ENCODE data around the gene ERFL.

The ERFL gene

DNA sequence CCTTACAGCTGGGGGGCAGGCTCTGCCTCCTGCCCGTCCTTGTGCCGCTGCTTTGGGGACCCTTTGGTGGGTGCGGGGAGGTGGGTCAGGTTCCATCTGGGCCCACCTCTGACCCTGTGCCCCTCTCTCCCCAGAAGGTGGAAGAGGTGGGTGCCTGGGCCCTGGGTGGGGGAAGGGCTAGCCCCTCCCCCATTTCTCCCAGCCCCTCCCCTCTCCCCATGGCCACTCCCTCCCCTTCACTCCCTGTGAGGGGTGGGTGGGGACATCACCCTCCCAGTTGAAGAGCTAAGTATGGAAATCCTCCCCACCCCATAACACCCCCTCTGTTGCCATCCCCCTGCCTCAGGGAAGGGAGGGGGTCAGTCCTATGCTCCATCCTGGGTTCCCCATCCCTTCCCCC lies 31.1 kb downstream of the ERFL start:
- TF ChIP-seq RARB (CRISPR knock-in tag; IDR thresholded peaks at IDR 0.05), result no peak
- TF ChIP-seq ZFP3 (CRISPR knock-in tag; IDR thresholded peaks at IDR 0.05), result no peak
- no peak for TF ChIP-seq ZFP30 (CRISPR knock-in tag; IDR thresholded peaks at IDR 0.05)
- TF ChIP-seq GLIS3 (CRISPR knock-in tag; IDR thresholded peaks at IDR 0.05), result no peak
- TF ChIP-seq ZC3H10 (CRISPR knock-in tag; IDR thresholded peaks at IDR 0.05), result no peak
- TF ChIP-seq ARNTL (CRISPR knock-in tag; IDR thresholded peaks at IDR 0.05; ENCODE audit: borderline replicate concordance, low read depth), result no peak

DNA sequence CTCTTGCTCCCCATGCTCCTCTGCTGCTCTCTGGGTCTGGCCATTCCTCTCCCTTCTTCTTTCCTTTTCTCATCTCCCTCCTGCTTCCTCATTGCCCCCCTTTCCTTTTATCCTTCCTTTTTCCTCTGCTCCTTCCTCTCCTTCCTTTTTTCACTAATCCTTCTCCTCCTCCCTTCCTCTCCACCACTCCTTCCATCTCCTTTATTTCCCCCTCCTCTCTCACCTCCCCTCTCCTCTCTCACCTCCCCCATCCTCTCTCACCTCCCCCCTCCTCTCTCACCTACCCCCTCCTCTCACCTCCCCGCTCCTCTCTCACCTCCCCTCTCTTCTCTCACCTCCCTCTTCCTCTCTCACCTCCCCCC lies 31.7 kb downstream of the ERFL start:
- ATAC-seq, result no peak
- TF ChIP-seq ZNF8 (CRISPR knock-in tag; IDR thresholded peaks at IDR 0.05), result no peak
- no peak for TF ChIP-seq TOX (CRISPR knock-in tag; IDR thresholded peaks at IDR 0.05; ENCODE audit: borderline replicate concordance)
- no peak for TF ChIP-seq ZNF565 (CRISPR knock-in tag; conservative IDR thresholded peaks at IDR 0.05; ENCODE audit: low read depth)
- TF ChIP-seq ZFP30 (CRISPR knock-in tag; IDR thresholded peaks at IDR 0.05), result no peak
- no peak for TF ChIP-seq ZFP3 (CRISPR knock-in tag; IDR thresholded peaks at IDR 0.05)

More for the DNA sequence above, 31.1 kb downstream of the ERFL start:
- no peak for ATAC-seq

DNA sequence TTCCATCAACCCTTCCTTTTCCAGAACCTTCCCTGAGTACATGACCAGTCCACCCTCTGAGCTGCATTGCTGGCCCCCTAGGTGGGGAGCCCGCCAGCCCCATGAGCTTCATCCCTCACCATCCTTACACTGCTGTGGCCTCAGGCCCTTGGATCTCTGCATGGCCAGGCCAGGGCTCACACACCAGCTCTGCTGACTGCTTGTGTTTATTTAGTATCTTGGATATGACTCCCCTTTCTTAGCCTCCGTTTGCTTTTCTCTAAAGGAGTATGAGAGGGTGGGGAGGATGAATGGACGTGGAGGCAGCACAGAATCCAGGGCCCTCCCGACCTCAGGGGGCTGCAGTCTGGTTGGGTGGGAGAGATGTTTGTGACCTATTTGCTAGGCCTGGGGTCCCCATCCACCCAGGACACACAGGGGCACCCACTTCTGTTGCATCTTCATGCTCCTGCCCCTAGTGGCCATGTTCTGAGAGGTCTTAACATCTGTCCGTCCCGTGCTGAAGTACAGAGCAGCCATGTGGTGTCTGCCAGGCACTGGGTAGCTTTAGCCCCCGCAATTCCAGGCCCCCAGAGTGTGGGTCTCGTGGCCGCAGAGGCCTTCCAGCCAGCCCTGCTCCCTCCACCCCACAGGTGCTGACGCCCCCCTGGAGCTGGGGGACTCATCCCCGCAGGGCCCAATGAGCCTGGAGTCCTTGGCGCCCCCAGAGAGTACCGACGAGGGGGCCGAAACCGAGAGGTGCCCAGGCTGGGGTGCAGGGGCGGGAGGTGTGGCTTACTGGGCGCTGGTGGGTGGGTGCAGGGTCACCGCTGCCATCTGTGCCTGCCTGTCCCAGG lies 32.3 kb downstream of the ERFL start:
- no peak for TF ChIP-seq TCF4 (CRISPR knock-in tag; IDR thresholded peaks at IDR 0.05; ENCODE audit: borderline replicate concordance)
- no peak for TF ChIP-seq RARB (CRISPR knock-in tag; IDR thresholded peaks at IDR 0.05)
- ATAC-seq, result peak; percentile 63

DNA sequence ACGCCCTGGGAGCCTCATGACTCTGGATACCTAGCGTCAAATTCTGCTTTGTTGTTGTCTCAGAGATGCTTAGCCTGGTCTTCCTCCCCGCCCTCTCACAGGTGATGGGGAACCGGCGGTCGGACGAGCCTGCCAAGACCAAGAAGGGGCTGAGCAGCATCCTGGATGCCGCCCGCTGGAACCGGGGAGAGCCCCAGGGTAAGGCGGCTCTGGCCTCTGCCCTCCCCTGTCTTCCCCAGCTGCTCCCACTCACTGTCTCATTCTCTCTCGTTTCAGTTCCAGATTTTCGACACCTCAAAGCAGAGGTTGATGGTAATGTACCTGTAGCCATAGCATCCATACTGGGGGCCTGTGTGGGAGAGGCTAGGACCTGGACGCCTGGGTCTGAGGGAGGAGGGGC lies 33.9 kb downstream of the ERFL start:
- ATAC-seq, result no peak
- TF ChIP-seq TOX (CRISPR knock-in tag; IDR thresholded peaks at IDR 0.05; ENCODE audit: borderline replicate concordance) (no peak), PPARA (CRISPR knock-in tag; IDR thresholded peaks at IDR 0.05; ENCODE audit: borderline replicate concordance) (no peak), BACH2 (CRISPR knock-in tag; IDR thresholded peaks at IDR 0.05; ENCODE audit: borderline replicate concordance) (no peak)
- TF ChIP-seq, protein P1, sequence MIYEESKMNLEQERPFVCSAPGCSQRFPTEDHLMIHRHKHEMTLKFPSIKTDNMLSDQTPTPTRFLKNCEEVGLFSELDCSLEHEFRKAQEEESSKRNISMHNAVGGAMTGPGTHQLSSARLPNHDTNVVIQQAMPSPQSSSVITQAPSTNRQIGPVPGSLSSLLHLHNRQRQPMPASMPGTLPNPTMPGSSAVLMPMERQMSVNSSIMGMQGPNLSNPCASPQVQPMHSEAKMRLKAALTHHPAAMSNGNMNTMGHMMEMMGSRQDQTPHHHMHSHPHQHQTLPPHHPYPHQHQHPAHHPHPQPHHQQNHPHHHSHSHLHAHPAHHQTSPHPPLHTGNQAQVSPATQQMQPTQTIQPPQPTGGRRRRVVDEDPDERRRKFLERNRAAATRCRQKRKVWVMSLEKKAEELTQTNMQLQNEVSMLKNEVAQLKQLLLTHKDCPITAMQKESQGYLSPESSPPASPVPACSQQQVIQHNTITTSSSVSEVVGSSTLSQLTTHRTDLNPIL (CRISPR knock-in tag; IDR thresholded peaks at IDR 0.05; ENCODE audit: low read depth), result no peak

DNA sequence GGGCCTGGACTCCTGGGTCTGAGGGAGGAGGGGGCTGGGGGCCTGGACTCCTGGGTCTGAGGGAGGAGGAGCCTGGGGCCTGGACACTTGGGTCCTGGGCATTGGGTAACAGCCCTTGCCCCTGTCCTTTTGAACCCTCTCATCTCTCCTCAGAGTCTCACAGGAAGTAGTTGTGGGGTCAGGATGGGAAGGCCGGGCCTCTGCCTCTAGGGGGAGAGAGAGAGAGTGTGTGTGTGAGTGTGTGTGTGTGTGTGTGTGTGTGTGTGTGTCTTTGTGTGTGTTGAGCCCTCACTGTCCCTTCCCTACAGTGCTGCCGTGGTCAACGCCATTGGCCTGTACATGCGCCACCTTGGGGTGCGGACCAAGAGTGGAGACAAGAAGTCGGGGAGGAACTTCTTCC lies 34.4 kb downstream of the ERFL start:
- peak; percentile 19; the same call in 1 of the 3 replicates for ATAC-seq
- TF ChIP-seq ESRRG (CRISPR knock-in tag; IDR thresholded peaks at IDR 0.05) (no peak), ZFP3 (CRISPR knock-in tag; IDR thresholded peaks at IDR 0.05) (no peak), TCF4 (CRISPR knock-in tag; IDR thresholded peaks at IDR 0.05; ENCODE audit: borderline replicate concordance) (no peak), ZFP30 (CRISPR knock-in tag; IDR thresholded peaks at IDR 0.05) (no peak), SNAI2 (CRISPR knock-in tag; IDR thresholded peaks at IDR 0.05) (no peak), ARNTL (CRISPR knock-in tag; IDR thresholded peaks at IDR 0.05; ENCODE audit: borderline replicate concordance, low read depth) (no peak), ZC3H10 (CRISPR knock-in tag; IDR thresholded peaks at IDR 0.05) (no peak), GLIS3 (CRISPR knock-in tag; IDR thresholded peaks at IDR 0.05) (no peak), ZNF565 (CRISPR knock-in tag; conservative IDR thresholded peaks at IDR 0.05; ENCODE audit: low read depth) (no peak), ISL1 (CRISPR knock-in tag; IDR thresholded peaks at IDR 0.05) (no peak), CSDC2 (CRISPR knock-in tag; IDR thresholded peaks at IDR 0.05) (no peak), BACH2 (CRISPR knock-in tag; IDR thresholded peaks at IDR 0.05; ENCODE audit: borderline replicate concordance) (no peak)
- TF ChIP-seq, protein P1 (CRISPR knock-in tag; IDR thresholded peaks at IDR 0.05; ENCODE audit: low read depth), result no peak
- TF ChIP-seq, protein P2, sequence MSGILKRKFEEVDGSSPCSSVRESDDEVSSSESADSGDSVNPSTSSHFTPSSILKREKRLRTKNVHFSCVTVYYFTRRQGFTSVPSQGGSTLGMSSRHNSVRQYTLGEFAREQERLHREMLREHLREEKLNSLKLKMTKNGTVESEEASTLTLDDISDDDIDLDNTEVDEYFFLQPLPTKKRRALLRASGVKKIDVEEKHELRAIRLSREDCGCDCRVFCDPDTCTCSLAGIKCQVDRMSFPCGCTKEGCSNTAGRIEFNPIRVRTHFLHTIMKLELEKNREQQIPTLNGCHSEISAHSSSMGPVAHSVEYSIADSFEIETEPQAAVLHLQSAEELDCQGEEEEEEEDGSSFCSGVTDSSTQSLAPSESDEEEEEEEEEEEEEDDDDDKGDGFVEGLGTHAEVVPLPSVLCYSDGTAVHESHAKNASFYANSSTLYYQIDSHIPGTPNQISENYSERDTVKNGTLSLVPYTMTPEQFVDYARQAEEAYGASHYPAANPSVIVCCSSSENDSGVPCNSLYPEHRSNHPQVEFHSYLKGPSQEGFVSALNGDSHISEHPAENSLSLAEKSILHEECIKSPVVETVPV (CRISPR knock-in tag; IDR thresholded peaks at IDR 0.05), result no peak
- TF ChIP-seq, protein P3, sequence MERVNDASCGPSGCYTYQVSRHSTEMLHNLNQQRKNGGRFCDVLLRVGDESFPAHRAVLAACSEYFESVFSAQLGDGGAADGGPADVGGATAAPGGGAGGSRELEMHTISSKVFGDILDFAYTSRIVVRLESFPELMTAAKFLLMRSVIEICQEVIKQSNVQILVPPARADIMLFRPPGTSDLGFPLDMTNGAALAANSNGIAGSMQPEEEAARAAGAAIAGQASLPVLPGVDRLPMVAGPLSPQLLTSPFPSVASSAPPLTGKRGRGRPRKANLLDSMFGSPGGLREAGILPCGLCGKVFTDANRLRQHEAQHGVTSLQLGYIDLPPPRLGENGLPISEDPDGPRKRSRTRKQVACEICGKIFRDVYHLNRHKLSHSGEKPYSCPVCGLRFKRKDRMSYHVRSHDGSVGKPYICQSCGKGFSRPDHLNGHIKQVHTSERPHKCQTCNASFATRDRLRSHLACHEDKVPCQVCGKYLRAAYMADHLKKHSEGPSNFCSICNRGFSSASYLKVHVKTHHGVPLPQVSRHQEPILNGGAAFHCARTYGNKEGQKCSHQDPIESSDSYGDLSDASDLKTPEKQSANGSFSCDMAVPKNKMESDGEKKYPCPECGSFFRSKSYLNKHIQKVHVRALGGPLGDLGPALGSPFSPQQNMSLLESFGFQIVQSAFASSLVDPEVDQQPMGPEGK (CRISPR knock-in tag; IDR thresholded peaks at IDR 0.05; ENCODE audit: borderline replicate concordance), result no peak

Measured in SK-N-SH treated with all-trans-retinoic acid at 6 μM for 48 hours (cell line).